Colonic mucosa (tissue), 4 donors: Measurements from ENCODE around the gene C3orf70. TPM values are rescaled to one million over a fixed set of nuclear protein-coding genes. Genes with fewer than 3 reads are reported as not detected.

Experiments used
- DNase-seq: peaks from one replicate; pipeline ENCODE4 v3.0.0-alpha.2; 2020
- H3K27ac ChIP-seq: fragments of 200-600 bp; one replicate; pipeline ENCODE4 v1.8.0; 2021
- H3K27me3 ChIP-seq: fragments of 200-600 bp; one replicate; pipeline ENCODE4 v1.8.0; 2021
- H3K36me3 ChIP-seq: fragments of 200-600 bp; one replicate; pipeline ENCODE4 v1.8.0; 2021
- H3K4me1 ChIP-seq: fragments of 200-600 bp; one replicate; pipeline ENCODE4 v1.8.0; 2021; ENCODE audit warnings: mild to moderate bottlenecking
- H3K4me3 ChIP-seq: fragments of 200-600 bp; one replicate; pipeline ENCODE4 v1.8.0; 2021
- H3K9ac ChIP-seq, 2 donors: one replicate each; pipeline ENCODE4 v1.7.0; 2013; ENCODE audit warnings: control low read depth in 2 of 2, low read depth in 2 of 2, low read length in 2 of 2
- H3K9me3 ChIP-seq: fragments of 200-600 bp; one replicate; pipeline ENCODE4 v1.8.0; 2021
- intact Hi-C: fragments of 100-400 bp; cut with DNase I; formaldehyde crosslinking; loops from one replicate; pipeline ENCODE4 v1.14.1; 2022
- total RNA-seq, 2 donors: library from RNA; stranded (reverse); fragmentation: NEBNext Ultra II Directional in 1 of 2; extraction: Animal tissue kit (Norgen Biotek cat#: 25700) in 1 of 2; gene quantifications; one replicate each; pipeline ENCODE4 v1.2.1, GENCODE V29; 2021
- TF ChIP-seq, protein P1 (sequence below): fragments of 200-600 bp; IDR thresholded peaks from one replicate; pipeline ENCODE4 v1.8.0; 2022; ENCODE audit warnings: antibody characterized with exemption, mild to moderate bottlenecking
- donor health status: healthy.
- donor health status: DM: no; HTN: no; CAD: no.
- donor health status: DM: no; HTN: no; CAD: no.

Gene C3orf70
- total RNA-seq, 2 donors from 2014 or later: 8.4 to 12.7 TPM

DNA sequence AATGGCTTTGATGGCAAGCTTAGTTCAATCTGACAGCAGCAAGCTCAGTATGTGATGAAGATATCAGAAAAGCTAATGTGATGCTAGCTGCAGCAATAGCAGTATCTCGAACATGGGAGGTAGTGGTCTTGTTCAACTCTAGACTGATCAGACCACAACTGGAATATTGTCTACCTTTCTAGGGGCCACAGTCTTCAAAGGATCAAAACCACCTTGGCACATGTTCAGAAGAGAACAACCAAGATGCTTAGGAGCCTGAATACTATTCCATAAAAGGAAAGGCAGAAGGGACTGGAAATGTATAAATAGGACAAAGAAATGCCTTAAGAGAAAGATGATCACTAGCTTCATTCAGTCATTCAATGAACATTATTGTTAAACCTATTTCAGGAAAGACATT is 2.3 kb downstream of the C3orf70 start:
- H3K27ac ChIP-seq: no peak overlapping the region
- intact Hi-C loops: no loop called here
- TF ChIP-seq, protein P1, sequence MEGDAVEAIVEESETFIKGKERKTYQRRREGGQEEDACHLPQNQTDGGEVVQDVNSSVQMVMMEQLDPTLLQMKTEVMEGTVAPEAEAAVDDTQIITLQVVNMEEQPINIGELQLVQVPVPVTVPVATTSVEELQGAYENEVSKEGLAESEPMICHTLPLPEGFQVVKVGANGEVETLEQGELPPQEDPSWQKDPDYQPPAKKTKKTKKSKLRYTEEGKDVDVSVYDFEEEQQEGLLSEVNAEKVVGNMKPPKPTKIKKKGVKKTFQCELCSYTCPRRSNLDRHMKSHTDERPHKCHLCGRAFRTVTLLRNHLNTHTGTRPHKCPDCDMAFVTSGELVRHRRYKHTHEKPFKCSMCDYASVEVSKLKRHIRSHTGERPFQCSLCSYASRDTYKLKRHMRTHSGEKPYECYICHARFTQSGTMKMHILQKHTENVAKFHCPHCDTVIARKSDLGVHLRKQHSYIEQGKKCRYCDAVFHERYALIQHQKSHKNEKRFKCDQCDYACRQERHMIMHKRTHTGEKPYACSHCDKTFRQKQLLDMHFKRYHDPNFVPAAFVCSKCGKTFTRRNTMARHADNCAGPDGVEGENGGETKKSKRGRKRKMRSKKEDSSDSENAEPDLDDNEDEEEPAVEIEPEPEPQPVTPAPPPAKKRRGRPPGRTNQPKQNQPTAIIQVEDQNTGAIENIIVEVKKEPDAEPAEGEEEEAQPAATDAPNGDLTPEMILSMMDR: no peak
- H3K27me3 ChIP-seq: no peaks in the 10 kb centered on the region
- H3K9me3 ChIP-seq: no peaks in the 10 kb centered on the region
- no peak overlapping the region for H3K4me3 ChIP-seq
- no peaks in the 10 kb centered on the region for H3K36me3 ChIP-seq
- DNase-seq: no peak
- H3K4me1 ChIP-seq: no peaks in the 10 kb centered on the region
- H3K9ac ChIP-seq: no peak overlapping the region

DNA sequence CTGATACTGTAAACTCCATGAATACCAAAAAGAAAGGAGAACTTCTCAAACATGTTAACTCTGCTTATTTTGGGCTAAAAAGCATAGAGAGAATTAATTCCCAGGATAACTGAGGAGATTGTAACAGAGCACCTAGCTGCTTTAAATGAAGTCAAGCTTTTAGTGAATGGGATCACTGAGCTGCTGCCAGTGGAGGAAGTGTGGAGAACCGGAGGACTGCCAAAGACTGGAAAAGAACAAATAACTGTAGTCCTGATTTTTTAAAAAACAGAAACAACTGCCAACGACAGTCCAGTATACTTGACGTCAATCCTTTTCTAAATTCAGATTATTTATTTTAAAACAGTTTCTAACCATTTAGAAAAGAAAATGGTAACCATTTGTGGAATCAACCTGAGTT is 3.3 kb downstream of the C3orf70 start:
- no peaks in the 10 kb centered on the region for H3K9me3 ChIP-seq
- TF ChIP-seq, protein P1: no peak
- no peaks in the 10 kb centered on the region for H3K27me3 ChIP-seq
- H3K27ac ChIP-seq: no peak overlapping the region
- intact Hi-C loops: no loop called here
- H3K36me3 ChIP-seq: no peaks in the 10 kb centered on the region
- no peaks in the 10 kb centered on the region for H3K4me1 ChIP-seq
- no peak for DNase-seq
- H3K4me3 ChIP-seq: no peak overlapping the region
- H3K9ac ChIP-seq: no peak overlapping the region

DNA sequence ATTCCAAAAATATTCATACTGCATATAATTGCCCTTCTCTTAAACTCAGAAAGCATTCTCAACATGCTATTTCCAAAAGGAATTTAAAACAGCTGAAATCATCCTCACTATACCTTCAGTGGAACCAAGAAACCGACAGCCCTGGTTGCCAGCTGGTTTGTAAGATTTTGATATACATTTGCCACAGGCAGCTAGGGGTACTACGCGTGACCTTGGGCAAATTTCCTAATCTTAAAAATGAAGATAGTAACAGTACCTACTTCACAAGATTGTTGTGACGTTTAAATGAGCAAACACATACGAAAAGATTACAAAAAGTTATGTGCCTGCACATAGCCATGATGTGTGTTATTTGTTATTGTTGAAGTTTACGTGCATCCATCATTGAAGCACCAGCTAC is 7.3 kb downstream of the C3orf70 start:
- H3K27me3 ChIP-seq: no peaks in the 10 kb centered on the region
- no peak overlapping the region for H3K9ac ChIP-seq
- intact Hi-C loops: no loop called here
- no peaks in the 10 kb centered on the region for H3K36me3 ChIP-seq
- TF ChIP-seq, protein P1: no peak
- H3K9me3 ChIP-seq: no peaks in the 10 kb centered on the region
- no peak overlapping the region for H3K27ac ChIP-seq
- no peak overlapping the region for H3K4me3 ChIP-seq
- no peak for DNase-seq
- no peaks in the 10 kb centered on the region for H3K4me1 ChIP-seq

DNA sequence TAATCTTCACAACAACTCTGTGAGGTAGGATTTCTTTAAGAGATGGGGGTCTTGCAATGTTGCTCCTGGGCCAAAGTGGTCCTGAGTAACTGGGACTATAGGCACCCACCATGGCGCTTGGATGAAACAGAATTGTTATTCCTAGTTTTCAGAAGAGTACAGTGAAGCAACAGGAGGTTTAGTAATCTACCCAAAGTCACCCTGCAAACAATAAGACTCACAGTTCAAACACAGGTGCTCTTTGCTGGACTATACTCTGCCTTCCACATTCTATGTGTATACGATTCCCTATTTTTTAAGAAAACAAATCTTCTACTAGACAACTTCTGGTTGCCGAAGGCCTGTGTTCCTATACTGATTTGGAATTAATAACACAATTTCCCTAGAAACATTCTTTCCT is 8.1 kb downstream of the C3orf70 start:
- TF ChIP-seq, protein P1: no peak
- intact Hi-C loops: no loop called here
- DNase-seq: no peak
- Histone ChIP-seq H3K36me3 (no peaks in the 10 kb centered on the region), H3K9me3 (no peaks in the 10 kb centered on the region), H3K27ac (no peak overlapping the region), H3K27me3 (no peaks in the 10 kb centered on the region), H3K4me3 (no peak overlapping the region), H3K9ac (no peak overlapping the region), H3K4me1 (no peaks in the 10 kb centered on the region)

DNA sequence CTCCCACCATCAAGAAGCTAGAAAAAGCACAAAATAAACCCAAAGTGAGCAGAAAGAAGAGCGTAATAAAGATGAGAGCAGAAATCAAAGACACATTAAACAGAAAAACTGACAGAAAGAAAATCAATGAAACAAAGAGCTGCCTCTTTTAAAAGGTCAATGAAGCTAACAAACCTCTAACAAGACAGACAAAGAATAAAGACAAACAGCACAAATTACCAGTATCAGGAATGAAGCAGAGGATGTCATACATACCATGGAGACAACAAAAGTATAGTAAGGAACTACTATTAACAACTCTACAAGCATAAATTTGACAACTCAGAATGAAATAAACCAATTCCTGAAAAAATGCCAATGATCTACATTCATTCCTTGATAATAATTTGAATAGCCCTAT is 15.0 kb downstream of the C3orf70 start:
- H3K4me3 ChIP-seq: no peak overlapping the region
- no peaks in the 10 kb centered on the region for H3K36me3 ChIP-seq
- H3K27me3 ChIP-seq: no peaks in the 10 kb centered on the region
- TF ChIP-seq, protein P1: no peak
- H3K9me3 ChIP-seq: no peaks in the 10 kb centered on the region
- no peak overlapping the region for H3K9ac ChIP-seq
- intact Hi-C loops: no loop called here
- H3K4me1 ChIP-seq: no peaks in the 10 kb centered on the region
- no peak for DNase-seq
- H3K27ac ChIP-seq: no peak overlapping the region

DNA sequence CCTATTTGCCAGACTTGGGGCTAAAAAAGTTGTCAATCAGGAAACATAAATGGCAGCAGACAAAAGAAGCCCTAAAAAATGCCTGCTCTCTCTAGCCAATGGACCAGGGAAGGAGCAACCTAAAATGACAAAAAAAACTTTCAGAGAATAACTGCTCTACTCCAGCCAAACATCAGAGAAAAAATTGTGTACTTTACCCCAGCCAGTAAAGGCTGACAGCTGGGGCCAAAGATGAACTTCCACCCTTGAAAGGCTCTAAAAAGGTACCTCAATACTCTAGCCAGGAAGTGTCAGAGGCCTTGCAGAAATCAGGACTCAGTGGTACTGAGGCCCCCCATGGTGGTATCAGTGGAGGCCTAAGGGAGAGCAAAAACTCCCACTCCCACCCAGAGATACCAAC is 18.4 kb downstream of the C3orf70 start:
- H3K9ac ChIP-seq: no peak overlapping the region
- DNase-seq: no peak
- TF ChIP-seq, protein P1: no peak
- intact Hi-C loops: no loop called here
- H3K9me3 ChIP-seq: no peaks in the 10 kb centered on the region
- no peaks in the 10 kb centered on the region for H3K27me3 ChIP-seq
- no peaks in the 10 kb centered on the region for H3K4me1 ChIP-seq
- no peaks in the 10 kb centered on the region for H3K36me3 ChIP-seq
- no peak overlapping the region for H3K27ac ChIP-seq
- no peak overlapping the region for H3K4me3 ChIP-seq
